Measurements from ENCODE around the gene FBXL7.

- no peak for TF ChIP-seq EZH2 (IDR thresholded peaks at IDR 0.05; ENCODE audit: low read length, missing control alignments)
- TF ChIP-seq CTCF (conservative IDR thresholded peaks at IDR 0.05 in 1 of 2, IDR thresholded peaks at IDR 0.05 in 1 of 2; ENCODE audit: low read depth in 1 of 2, low read length in 2 of 2): no peak
These were observed 480.9 kb downstream of the FBXL7 start for GRCh38 chr5:15980835-15981234.

All from fibroblast of lung (primary cell).